ENCODE measurements around the gene ZBTB1. TPM values are rescaled to one million over a fixed set of nuclear protein-coding genes. Genes with fewer than 3 reads are reported as not detected.
A peak's percentile ranks its signal among the peaks of the same experiment; 100 is the strongest.

The ZBTB1 gene
- total and polyA plus RNA-seq, 2 donors (not counting 3 experiments of a cell fraction or from before 2014, with no cell fraction given): 9.7 to 32.2 TPM

- intact Hi-C loops (cut with micrococcal nuclease): loop anchor here (5.0 kb wide), 1 partner anchor 251 kb away; no protein-coding TSS in a partner anchor
- dilution Hi-C loops (cut with MboI; ENCODE audit: extremely low pct_ligation_motif_present, low sequenced_read_pairs): no loop called here
- no peaks in the 10 kb centered on the region for H3K27me3 ChIP-seq (ENCODE audit: control insufficient read depth in 2 of 2, insufficient read depth in 2 of 2, low read length in 2 of 2)
- H3K27ac ChIP-seq (ENCODE audit: insufficient read depth, low read depth, low read length): no peak overlapping the region
- peak; percentile 72 for DNase-seq (ENCODE audit: low read depth, low spot score)
- peaks cover 24% of the 10 kb centered on the region for H4K20me1 ChIP-seq (replicated peaks; ENCODE audit: control insufficient read depth, extremely low read depth, insufficient read depth, low read length)
- H3K4me1 ChIP-seq (ENCODE audit: control insufficient read depth, extremely low read depth, insufficient read depth, low read length): peaks cover 21% of the 10 kb centered on the region
- POLR2A ChIA-PET: no interaction called here
- H3K36me3 ChIP-seq (ENCODE audit: control insufficient read depth in 2 of 2, extremely low read depth in 1 of 2, insufficient read depth in 2 of 2, low read length in 2 of 2): no peaks in the 10 kb centered on the region
- CTCF ChIA-PET: interaction anchor here (0.6 to 3.0 kb wide), 33 partner anchors 10 to 501 kb away, joined by 3 to 43 read pairs (median 5); partner anchors contain the start of genes AKAP5 and HSPA2
- TF ChIP-seq EZH2 (IDR thresholded peaks at IDR 0.05; ENCODE audit: borderline replicate concordance, low read depth, low read length, severe bottlenecking) (no peak), FOS (IDR thresholded peaks at IDR 0.05; ENCODE audit: borderline replicate concordance, insufficient read depth, low read length) (no peak), MAX (IDR thresholded peaks at IDR 0.05; ENCODE audit: insufficient read depth, insufficient read length) (no peak), MYC (IDR thresholded peaks at IDR 0.05; ENCODE audit: low read depth, low read length) (no peak), GATA2 (IDR thresholded peaks at IDR 0.05; ENCODE audit: insufficient read depth, insufficient read length, low read depth, low read length) (no peak)
- TF ChIP-seq, protein P1, sequence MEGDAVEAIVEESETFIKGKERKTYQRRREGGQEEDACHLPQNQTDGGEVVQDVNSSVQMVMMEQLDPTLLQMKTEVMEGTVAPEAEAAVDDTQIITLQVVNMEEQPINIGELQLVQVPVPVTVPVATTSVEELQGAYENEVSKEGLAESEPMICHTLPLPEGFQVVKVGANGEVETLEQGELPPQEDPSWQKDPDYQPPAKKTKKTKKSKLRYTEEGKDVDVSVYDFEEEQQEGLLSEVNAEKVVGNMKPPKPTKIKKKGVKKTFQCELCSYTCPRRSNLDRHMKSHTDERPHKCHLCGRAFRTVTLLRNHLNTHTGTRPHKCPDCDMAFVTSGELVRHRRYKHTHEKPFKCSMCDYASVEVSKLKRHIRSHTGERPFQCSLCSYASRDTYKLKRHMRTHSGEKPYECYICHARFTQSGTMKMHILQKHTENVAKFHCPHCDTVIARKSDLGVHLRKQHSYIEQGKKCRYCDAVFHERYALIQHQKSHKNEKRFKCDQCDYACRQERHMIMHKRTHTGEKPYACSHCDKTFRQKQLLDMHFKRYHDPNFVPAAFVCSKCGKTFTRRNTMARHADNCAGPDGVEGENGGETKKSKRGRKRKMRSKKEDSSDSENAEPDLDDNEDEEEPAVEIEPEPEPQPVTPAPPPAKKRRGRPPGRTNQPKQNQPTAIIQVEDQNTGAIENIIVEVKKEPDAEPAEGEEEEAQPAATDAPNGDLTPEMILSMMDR (IDR thresholded peaks at IDR 0.05; ENCODE audit: extremely low read depth in 1 of 2, insufficient read depth in 1 of 2, low read depth in 1 of 2, low read length in 2 of 2): peak; percentile 78 to 84
- no TSS peak for BruUV-seq (replicated peaks)
- no peak overlapping the region for H3K4me3 ChIP-seq (replicated peaks in 1 of 3; ENCODE audit: insufficient read depth in 1 of 3, low read depth in 1 of 3, low read length in 3 of 3)
- H3K9me3 ChIP-seq (replicated peaks; ENCODE audit: control insufficient read depth, insufficient read depth, low read length): no peaks in the 10 kb centered on the region
- H2AFZ ChIP-seq (ENCODE audit: low read depth, low read length): no peak overlapping the region
- H3K9me1 ChIP-seq (replicated peaks; ENCODE audit: control insufficient read depth, extremely low read depth, insufficient read depth, low read length): no peaks in the 10 kb centered on the region
- peak overlapping the region; percentile 38 for H3K4me2 ChIP-seq (ENCODE audit: insufficient read depth, low read length)
- H3K79me2 ChIP-seq (ENCODE audit: control insufficient read depth, insufficient read depth, low read length): peaks cover 92% of the 10 kb centered on the region
- H3K9ac ChIP-seq (replicated peaks; ENCODE audit: extremely low read depth, insufficient read depth, low read length): no peak overlapping the region
- FAIRE-seq: peak; percentile 62
Observed at GRCh38 chr14:64510825-64511671, 6.5 kb downstream of the ZBTB1 start.
